Glutamatergic neuron (in vitro differentiated cells): ENCODE results near the gene GPR139. TPM values are rescaled to one million over a fixed set of nuclear protein-coding genes. Genes with fewer than 3 reads are reported as not detected.

Source experiments
- DNase-seq: peaks from one replicate; pipeline ENCODE4 v3.0.0; 2022
- H3K27ac Mint-ChIP-seq: one replicate; pipeline ENCODE4 v1.8.0; 2020; ENCODE audit warnings: mild to moderate bottlenecking, mixed read lengths, inconsistent platforms; ENCODE audit not compliant: unreplicated experiment
- H3K27me3 Mint-ChIP-seq: one replicate; pipeline ENCODE4 v1.8.0; 2020; ENCODE audit warnings: mild to moderate bottlenecking, moderate library complexity, mixed read lengths, inconsistent platforms; ENCODE audit not compliant: unreplicated experiment
- H3K36me3 Mint-ChIP-seq: one replicate; pipeline ENCODE4 v1.8.0; 2020; ENCODE audit warnings: mild to moderate bottlenecking, mixed read lengths, inconsistent platforms; ENCODE audit not compliant: unreplicated experiment
- H3K4me1 Mint-ChIP-seq: one replicate; pipeline ENCODE4 v1.8.0; 2020; ENCODE audit warnings: mild to moderate bottlenecking, low read depth, mixed read lengths, inconsistent platforms; ENCODE audit not compliant: unreplicated experiment
- H3K4me3 Mint-ChIP-seq: one replicate; pipeline ENCODE4 v1.8.0; 2020; ENCODE audit warnings: mild to moderate bottlenecking, mixed read lengths, inconsistent platforms; ENCODE audit not compliant: unreplicated experiment
- H3K9me3 Mint-ChIP-seq: one replicate; pipeline ENCODE4 v1.8.0; 2020; ENCODE audit warnings: mild to moderate bottlenecking, moderate library complexity, mixed read lengths, inconsistent platforms; ENCODE audit not compliant: unreplicated experiment
- CTCF ChIP-seq: fragments of 200-600 bp; sonication (generic); IDR thresholded peaks from one replicate; pipeline ENCODE4 v1.5.0; 2021; ENCODE audit not compliant: partially characterized antibody, unreplicated experiment
- total RNA-seq: library from RNA; stranded (reverse); fragmentation: NEBNext Ultra II Directional; extraction: Animal tissue kit (Norgen Biotek cat#: 25700); gene quantifications from one replicate; pipeline ENCODE4 v1.2.1, GENCODE V29; 2021; ENCODE audit not compliant: unreplicated experiment

GPR139 gene
- total RNA-seq, 1 donor from 2014 or later, result not detected

- no peak for DNase-seq
- no peaks in the 10 kb centered on the region for H3K4me1 Mint-ChIP-seq
- no peak overlapping the region for H3K27ac Mint-ChIP-seq
- no peak overlapping the region for H3K4me3 Mint-ChIP-seq
- no peaks in the 10 kb centered on the region for H3K9me3 Mint-ChIP-seq
- TF ChIP-seq CTCF, result no peak
- H3K36me3 Mint-ChIP-seq, result no peaks in the 10 kb centered on the region
- no peaks in the 10 kb centered on the region for H3K27me3 Mint-ChIP-seq
These were observed 44.1 kb downstream of the GPR139 start for GRCh38 chr16:20029611-20030010.

- Mint-ChIP-seq H3K36me3 (peaks cover 5% of the 10 kb centered on the region), H3K27ac (no peak overlapping the region), H3K4me3 (no peak overlapping the region), H3K4me1 (no peaks in the 10 kb centered on the region), H3K27me3 (peaks cover 2% of the 10 kb centered on the region), H3K9me3 (no peaks in the 10 kb centered on the region)
- TF ChIP-seq CTCF, result no peak
- DNase-seq, result no peak
These were observed 47.2 kb downstream of the GPR139 start for GRCh38 chr16:20026361-20027072.

GRCh38 chr16:20023190-20023589 is 50.5 kb downstream of the GPR139 start:
- H3K9me3 Mint-ChIP-seq, result no peaks in the 10 kb centered on the region
- TF ChIP-seq CTCF, result no peak
- peaks cover 2% of the 10 kb centered on the region for H3K27me3 Mint-ChIP-seq
- H3K36me3 Mint-ChIP-seq, result peaks cover 5% of the 10 kb centered on the region
- H3K4me1 Mint-ChIP-seq, result no peaks in the 10 kb centered on the region
- no peak overlapping the region for H3K27ac Mint-ChIP-seq
- H3K4me3 Mint-ChIP-seq, result no peak overlapping the region
- DNase-seq, result no peak

- TF ChIP-seq CTCF, result no peak
- no peak for DNase-seq
- no peaks in the 10 kb centered on the region for H3K9me3 Mint-ChIP-seq
- no peaks in the 10 kb centered on the region for H3K4me1 Mint-ChIP-seq
- H3K27ac Mint-ChIP-seq, result no peak overlapping the region
- no peak overlapping the region for H3K4me3 Mint-ChIP-seq
- peaks cover 2% of the 10 kb centered on the region for H3K27me3 Mint-ChIP-seq
- peaks cover 5% of the 10 kb centered on the region for H3K36me3 Mint-ChIP-seq
These were observed 52.7 kb downstream of the GPR139 start for GRCh38 chr16:20020976-20021375.

GRCh38 chr16:20020083-20020482 is 53.6 kb downstream of the GPR139 start:
- no peak overlapping the region for H3K27ac Mint-ChIP-seq
- no peak overlapping the region for H3K4me3 Mint-ChIP-seq
- DNase-seq, result no peak
- peaks cover 5% of the 10 kb centered on the region for H3K36me3 Mint-ChIP-seq
- TF ChIP-seq CTCF, result no peak
- peaks cover 2% of the 10 kb centered on the region for H3K27me3 Mint-ChIP-seq
- no peaks in the 10 kb centered on the region for H3K4me1 Mint-ChIP-seq
- H3K9me3 Mint-ChIP-seq, result no peaks in the 10 kb centered on the region
